CD4-positive, alpha-beta T cell treated with Interleukin-15 for 4 hours (primary cell): ENCODE data around the gene MAPK11.

Source experiments
- DNase-seq: peaks from one replicate; pipeline ENCODE4 v3.0.0-alpha.2; 2020; ENCODE audit warnings: low spot score

MAPK11 gene

DNA sequence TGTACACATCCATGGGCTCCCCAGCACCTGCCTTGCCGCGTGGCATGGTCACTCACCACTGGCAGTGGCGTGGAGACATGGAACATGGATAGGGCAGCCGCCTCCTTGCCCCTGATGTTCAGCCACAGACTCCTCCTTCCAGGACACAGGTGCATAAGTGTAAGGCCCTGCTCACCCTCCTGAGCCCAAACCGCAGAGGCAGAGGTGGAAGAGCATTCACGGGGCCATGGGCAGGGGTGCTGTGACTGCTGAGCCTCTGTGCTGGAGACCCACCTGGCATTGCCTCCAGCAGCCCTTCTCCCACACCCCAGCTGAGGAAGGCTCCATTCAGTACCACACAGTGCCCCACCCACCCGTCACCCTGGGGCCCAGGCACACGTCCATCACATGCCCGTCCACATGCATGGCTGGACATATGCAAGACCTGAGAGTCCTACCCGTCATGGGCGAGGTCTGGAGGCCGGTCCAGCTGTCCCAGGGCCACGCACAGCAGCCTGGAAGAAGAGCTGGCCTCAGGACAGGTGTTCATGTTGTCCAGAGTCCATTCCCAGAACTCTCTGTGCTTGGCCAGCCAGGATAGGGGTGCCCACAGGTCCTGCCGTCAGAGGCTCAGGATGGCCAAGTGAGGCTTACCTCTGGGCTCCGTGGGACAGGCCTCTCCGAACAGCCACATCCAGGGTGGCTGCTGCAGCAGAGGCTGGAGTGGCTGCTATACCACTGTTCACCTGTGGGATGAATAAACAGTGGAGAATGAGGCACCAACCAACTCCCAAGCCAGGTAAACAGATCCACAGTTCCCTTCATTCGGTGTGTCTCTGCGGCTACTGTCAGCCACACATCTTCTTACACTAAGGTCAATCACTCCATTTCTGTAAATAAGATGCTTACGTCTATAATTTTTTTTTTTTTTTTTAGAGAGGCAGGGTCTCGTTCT lies 23.7 kb downstream of the MAPK11 start:
- no peak for DNase-seq

DNA sequence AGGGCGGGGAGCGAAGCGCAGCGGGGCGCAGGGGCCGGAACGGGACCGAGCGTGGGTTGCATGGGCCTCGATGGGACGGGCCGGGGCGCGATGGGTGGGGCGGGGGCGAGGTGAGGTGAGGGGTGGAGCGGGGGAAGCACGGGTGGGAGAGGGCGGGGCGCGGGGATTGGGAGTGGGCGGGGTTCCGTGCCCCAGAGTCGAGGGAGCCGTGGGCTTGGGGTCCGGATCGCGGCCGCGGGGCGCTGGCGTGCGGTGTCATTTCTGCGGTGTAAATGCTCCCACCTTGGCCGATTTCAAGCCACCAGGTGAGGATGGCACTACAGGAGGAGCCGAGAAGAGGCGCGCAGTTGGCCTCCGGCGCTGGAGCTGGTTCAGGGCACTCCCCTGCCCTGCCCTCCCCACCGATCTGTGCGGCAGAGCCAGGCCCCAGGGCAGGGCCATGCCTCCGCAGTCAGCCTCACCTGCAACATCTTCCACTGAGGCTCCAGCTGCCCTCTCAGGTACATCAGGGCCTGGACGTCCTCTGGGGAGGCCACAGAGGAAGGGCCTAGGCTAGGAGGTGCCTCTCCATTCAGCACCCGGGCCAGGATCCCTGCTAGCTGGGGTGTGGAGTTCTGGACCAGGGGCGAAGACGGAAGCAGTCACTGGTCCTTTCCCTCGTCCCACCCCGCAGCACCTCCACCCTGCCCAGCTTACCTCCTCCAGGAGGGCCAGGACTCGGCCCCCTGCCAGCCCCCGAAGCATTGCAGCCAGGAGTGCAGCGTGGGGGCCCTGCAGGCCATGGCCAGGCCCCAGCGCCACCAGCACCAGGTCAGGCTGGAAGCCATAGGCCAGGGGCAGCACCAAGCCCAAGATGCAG lies 24.7 kb downstream of the MAPK11 start:
- no peak for DNase-seq

DNA sequence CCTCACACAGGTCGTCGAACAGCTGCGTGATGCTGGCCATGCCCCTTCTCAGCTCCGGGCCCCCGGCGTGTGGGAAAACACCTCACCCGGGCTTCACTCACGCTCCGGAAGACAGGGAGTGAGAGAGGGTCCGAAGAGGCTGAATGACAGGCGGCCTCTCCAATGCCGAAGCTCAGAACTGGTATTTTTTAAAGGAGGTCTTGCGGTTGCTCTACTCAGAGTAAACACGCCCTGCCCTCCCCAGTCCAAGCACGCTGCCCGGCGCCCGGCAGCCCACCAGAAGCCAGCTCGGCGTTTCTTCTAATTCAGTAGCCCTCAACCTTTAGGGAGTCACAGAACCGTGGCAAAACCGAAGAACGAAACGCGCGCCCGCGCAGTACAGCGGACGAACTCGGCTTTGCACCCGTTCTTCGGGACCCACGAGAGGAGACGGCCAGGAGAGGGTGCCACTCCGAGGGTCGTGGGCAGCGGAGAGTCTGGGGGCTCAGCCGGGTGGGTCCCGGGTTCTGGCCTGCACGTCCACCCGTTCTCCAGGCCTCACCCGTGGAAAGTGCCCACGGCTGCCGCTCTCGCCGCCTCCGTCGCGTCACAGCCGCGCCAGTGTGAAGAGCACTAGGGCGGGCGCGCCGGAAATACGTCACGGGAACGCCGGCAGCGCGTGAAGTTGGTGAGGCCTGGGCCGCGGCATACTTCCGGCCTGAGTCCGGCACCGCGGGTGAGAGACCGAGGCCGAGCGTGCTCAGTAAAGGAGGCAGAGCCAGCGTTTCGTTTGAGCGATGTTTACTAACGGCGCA lies 25.6 kb downstream of the MAPK11 start, which contains the start of gene TUBGCP6:
TUBGCP6 (minus strand) TSS at position 604 of the 794 bp plus-strand sequence; CDS start at position 40, 564 bp downstream.
- peak; percentile 89 for DNase-seq

DNA sequence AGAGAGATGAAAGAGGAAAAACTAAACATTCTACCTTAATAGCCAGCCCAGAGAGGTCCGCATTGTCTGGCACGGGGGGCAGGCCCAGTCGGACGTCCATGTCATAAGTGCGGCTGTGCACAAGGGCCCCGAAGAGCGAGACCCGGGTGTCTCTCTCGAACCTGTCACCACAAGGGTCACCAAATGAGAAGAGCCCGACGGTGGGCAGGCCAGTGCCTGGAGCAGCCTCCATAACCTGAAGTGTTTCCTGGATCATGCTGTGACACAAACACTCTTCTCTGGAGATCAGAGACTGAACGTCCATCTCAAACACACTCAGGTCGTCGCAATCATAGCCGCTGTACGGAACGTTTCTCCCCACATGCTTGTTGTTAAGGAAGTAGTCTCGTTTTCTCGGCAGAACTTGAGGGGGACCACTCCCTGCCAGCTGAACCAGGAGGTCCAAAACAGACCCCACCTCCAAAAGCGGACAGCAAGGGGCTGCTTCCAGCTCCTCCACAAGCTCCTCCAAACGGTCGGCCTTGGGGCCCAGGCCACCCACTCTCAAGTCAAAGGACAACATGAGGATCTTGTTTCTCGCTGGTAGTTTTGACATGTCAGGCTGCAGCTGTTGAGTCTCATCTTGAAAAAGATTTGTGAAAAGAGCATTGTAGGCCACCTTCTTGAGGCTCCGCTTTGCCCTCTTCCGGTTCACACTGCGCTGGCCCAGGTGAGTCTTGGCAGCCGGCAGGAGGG lies 26.3 kb downstream of the MAPK11 start:
- DNase-seq, result no peak

DNA sequence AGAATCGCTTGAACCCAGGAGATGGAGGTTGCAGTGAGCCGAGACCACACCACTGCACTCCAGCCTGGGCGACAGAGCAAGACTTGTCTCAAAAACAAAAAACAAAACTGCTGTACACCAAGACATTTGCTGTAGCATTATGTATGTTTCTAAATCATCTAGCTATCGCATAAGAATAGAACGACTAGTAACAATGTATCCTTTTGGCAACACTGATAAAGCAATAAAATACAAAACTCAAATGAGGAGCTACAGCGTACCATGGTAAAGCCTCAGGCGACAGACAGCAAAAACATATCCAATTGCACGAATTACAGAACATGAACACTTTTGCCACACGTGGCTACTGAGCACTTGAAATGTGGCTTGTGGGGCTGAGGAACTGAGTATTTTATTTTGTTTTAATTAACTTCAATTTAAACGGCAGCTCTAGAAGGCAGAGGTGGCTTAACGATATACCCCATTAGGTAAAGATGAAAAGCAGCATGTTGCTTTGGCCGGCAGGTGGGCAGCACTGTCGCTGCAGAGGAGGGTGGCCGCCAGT lies 27.7 kb downstream of the MAPK11 start:
- DNase-seq, result no peak

DNA sequence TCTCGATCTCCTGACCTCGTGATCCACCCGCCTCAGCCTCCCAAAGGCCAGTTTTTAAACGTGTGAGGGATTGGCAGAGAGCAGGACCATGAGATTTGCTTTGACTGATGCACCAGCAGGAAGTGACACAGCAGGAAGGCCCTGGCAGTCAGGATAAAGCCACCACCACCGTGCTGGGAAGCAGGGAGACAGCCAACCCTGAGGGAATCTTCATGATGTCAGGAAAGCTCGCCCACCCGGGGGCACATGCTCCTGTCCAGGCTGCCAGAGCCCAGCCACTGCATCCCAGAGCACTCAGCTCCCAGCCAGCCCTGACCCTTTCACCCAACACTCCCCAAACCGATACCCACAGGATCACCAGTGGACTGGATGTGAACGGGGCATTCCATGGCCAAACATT lies 31.4 kb downstream of the MAPK11 start:
- no peak for DNase-seq

DNA sequence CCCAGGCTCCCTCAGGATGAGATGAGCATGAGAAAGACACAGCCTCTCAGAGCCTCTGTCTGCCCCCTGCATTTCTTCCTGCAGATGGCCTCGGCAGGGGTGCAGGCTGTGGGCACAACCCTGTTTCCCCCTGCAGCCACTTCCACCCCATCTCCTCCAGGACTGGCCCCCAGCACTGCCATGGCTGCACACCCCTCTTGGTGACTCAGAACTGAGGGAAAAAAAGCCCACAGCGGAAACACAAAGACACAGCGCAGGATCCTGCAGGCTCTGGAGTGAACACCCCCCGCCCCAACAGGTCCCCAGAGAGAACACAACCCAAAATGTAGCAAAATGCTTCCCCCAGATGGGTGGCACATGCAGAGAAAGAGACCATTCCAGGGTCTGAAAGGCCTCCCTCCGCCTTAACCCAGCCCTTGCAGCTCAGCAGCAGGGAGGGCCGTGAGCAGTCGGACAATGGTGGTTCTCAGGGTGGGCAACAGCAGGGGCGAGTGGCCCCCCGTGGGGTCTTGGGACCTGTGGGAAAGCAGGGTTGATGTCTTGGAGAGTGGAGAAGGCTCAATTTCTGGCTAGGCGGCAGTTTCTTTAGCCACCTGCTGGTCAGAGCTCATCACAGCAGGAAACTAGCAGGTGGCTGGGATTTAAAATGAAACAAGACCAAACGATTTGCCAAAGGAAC lies 33.3 kb downstream of the MAPK11 start:
- no peak for DNase-seq

DNA sequence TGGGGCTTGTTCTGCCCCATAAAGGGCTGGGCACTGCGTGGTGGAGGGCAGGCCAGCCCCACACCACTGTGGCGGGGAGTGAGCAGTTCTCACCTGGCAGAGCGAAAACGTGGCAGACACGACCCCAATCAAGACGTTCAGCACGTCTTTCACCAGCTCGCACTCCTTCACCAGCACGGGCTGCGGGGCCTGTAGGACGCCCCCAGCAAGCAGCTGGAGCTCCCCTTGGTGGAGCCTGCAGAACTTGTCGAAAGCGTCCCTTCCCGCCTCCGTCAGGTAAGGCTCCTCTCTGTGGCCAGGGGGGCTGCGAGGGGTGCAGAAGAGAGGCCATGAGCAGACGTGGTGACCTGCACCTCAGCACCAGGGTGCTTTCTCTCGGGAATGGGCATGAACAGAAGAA lies 37.0 kb downstream of the MAPK11 start:
- DNase-seq, result no peak

DNA sequence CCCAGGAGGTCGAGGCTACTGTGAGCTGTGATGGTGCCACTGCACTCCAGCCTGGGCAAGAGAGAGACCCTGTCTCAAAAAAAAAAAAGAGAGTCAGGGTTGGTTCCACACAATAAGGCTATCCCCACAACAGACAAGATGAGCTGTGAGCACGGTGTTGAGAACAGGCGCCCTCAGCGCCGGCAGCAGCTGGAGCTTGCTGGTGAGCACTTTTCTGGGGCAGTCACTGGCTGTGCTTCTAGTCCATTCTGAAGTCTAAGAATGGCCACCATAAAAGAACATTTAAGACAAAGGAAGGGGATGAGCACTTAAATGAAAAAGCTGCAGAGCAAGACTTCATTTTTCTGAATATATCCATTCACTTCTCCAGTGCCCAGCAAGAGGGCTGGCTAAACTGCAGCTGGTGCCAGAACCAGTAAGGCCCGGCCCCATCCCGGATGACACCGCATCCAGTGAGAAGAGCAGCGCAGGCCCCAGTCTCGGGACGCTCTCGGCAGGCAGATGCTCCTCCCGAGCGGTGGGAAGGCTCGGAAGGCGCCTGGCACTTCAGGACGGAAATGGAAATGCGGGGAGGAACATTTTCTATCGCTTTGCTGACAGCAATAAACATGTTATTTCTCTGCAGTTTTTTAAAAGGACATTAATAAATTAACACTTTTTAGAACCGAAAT lies 37.6 kb downstream of the MAPK11 start:
- DNase-seq, result no peak

DNA sequence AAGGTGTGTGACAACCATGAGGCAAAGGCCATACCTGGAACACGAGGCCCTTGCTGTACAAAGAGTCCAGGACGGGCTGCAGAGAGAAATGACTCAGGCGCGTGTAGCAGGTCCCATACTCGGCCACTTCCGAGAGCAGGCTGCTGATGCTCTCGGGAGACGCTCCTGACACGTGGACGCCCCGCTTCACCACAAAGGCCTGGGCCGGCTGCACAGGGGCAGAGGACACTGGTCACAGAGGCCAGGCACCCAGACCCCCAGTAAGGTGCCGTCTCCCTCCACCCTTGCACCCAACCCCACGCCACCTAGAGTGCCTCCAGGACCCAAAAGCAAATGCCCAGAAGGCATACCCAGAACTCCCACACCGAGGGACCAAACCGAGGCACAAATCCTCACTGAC lies 40.8 kb downstream of the MAPK11 start:
- DNase-seq, result no peak

DNA sequence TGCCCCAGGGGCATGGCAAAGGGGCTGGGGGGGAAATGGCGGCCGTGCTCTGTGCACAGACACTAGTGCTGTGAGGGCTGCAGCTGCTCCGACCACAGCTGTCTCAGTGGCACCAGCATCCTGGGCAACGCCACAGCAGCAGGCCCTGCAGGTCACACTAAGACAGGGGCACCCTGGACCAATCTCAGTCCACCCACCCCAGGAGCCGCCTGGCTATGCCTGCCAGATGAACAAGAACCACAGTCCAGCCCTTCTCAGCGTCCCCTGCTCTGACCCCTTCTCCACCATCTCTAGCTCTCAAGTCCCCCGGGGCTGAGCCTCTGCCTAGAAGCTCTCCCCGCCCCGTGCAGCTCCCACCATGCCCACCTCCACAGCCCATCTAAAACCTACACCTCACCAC lies 41.8 kb downstream of the MAPK11 start:
- no peak for DNase-seq

DNA sequence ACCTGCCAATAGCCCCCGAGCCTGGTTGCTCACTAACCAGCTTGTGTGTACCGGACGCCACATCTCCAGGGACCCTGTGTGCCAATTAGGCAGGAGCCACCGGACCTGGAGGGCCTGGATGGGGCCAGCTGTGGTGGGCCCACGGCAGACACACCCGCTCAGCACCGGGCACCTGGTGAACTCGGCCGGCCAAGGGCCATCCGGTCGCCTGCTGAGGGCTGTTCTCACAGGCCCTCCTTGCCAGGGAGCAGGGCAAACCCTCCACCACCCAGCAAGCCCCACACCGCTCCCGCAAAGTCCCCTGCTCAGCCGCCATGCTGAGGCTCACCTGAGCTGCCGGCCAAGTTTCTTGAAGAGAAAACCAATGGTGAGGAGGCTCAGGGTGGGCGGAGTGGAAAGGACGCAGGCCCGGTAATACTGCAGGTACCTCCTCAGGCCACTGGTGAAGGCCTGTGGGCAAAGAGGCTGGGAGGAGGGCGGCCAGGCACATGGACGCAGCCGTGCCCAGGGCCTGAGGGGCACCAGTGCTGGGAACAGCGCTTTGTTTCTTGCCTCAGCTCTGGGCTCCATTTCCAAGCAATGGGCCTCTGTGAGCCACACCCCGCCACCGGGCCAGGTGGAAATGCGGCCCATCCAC lies 42.5 kb downstream of the MAPK11 start:
- no peak for DNase-seq

DNA sequence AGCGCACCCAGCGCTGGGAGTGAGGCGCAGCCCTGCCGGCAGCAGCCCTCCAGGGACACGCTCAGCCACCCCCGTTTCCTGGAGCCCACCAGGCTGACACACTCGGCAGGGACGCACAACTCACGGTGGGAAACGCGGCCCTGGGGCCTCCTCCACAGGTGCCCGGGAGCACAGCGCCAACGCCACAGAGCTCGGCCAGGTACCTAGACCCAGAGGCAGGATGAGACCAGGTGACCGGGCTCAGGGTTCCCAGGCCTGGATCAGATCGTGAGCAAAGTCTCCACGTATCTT lies 43.4 kb downstream of the MAPK11 start:
- no peak for DNase-seq

DNA sequence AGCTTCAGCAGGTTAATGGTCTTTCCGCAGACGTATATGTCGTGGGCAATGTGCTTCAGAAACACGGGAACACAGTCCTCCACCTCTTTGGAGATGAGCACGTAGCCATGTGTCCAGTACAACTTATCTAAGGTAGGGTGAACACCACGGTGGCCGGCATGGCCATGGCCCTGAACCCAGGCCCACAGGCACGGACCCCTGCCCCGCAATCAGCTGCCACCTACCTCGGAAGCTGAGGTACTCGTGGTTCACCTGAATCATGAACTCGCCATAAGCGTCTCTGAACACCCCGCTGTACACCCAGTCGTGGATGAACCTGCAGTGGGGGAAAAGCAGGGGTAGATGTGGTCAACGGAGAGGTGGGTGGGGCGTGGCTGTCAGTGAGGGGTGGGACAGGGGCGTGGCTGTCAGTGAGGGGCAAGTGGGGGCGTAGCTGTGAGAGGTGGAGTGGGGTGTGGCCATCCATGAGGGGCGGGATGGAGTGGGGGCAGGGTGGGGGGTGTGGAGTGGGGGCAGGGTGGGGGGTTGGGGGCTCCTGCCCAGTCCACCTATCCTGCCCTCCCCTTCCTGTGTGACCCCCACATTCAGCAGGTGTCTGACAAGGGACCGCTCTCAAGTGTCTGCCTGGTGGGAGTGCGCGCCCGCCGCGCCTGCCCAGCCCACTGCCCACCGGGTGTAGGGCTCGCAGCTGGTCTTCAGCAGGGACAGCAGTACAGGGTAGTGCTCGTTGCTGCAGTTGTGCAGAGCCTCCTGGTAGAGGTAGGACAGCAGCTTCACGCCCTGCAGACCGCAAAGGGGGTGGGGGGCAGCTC lies 43.9 kb downstream of the MAPK11 start:
- no peak for DNase-seq

DNA sequence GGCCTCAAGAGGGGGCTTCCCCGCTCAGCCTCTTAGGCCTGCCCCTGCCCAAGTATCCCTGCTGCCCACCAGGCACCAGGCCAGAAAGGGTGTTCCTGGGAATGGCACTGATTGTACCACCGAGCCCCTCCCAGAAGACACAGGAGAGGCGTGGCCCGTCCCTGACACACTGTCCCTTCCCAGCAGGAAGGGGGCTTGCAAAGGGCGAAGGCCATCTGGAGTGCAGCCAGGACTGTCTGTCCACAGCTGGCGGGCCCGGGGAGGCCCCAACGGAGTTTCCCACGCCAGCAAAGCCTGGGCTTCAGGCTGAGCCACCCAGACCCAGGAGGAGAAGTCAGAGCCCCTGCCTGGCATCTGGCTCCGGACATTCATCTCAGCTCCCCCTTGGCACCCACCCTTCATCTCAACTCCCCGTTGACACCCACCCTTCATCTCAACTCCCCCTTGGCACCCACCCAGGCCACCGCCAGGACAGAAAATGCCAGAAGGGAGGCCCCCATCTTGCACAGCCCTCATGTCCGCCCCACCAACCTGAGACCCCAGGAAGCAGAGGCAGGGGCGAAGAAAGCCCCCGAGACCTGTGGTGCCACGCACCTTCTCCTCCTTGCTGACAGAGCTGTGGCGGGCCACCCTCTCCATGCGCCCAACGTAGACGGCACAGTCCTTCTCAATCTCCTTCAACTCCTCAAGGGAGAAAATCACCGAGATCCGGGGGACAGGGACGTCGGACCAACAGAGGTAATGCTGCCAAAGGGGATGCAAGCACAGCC lies 44.8 kb downstream of the MAPK11 start:
- DNase-seq, result no peak

DNA sequence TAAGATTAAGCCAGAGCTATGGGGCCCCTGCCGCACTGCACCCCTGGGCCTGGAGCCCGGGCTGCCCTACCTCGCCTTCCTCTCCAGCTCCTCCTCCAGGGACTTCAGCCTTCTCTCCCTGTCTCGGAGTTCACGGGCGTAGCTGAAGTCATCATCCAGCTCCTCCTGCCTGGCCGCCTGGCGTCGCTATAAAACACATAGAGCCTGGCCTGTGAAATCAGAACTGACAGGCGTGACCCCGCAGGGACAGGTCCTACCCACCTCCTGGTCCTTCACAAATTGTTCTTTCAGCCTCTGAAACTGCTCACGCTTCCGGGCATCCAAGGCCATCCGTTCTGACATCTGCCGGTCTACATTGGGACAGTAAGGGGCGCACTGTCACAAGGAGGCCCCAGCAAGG lies 46.1 kb downstream of the MAPK11 start:
- DNase-seq, result no peak

DNA sequence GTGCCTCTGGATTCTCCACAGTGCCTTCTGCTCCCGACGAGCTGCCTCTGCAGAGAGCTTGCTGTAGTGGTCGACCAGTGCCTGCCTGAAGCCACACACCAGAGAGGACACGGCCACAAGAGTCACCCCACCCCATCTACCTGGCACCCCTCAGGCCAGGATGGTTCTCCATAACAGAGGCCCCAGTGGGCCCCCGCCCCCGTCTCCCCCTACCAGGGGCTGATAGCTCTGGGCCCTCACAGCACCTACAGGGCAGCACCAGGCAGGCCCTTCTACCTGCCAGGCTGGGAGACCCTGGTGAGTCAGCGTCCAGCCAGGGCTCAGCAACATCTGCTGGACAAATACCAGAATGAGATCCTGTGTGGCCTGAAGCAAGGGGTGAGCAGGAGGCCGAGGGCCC lies 47.7 kb downstream of the MAPK11 start:
- DNase-seq, result no peak
